SK-N-SH treated with all-trans-retinoic acid at 6 μM for 48 hours (cell line): Measurements from ENCODE around the gene SMR3A.

Experiments
- ATAC-seq: fragments of 200-7000 bp; cut with Tn5 transposase; 3 replicates; pipeline ENCODE4 v1.9.1; 2020; ENCODE audit warnings: mild to moderate bottlenecking, moderate library complexity
- ARNTL ChIP-seq: fragments of 450-650 bp; formaldehyde crosslinking; IDR thresholded peaks from 2 replicates; pipeline ENCODE4 v1.5.0; 2020; ENCODE audit warnings: low read depth, mild to moderate bottlenecking, moderate library complexity, borderline replicate concordance
- BACH2 ChIP-seq: fragments of 250-450 bp; sonication (Bioruptor Pico); IDR thresholded peaks from 2 replicates; pipeline ENCODE4 v1.9.0; 2021; ENCODE audit warnings: mild to moderate bottlenecking, borderline replicate concordance
- CREB5 ChIP-seq: fragments of 250-450 bp; sonication (Bioruptor Pico); IDR thresholded peaks from 2 replicates; pipeline ENCODE4 v1.5.1; 2020; ENCODE audit warnings: low read depth, mild to moderate bottlenecking, moderate library complexity
- CSDC2 ChIP-seq: fragments of 250-450 bp; sonication (Bioruptor Pico); IDR thresholded peaks from 2 replicates; pipeline ENCODE4 v1.5.0; 2020; ENCODE audit warnings: mild to moderate bottlenecking, moderate library complexity
- CSRNP3 ChIP-seq: fragments of 250-450 bp; sonication (Bioruptor Pico); IDR thresholded peaks from 2 replicates; pipeline ENCODE4 v1.5.1; 2021; ENCODE audit warnings: mild to moderate bottlenecking, moderate library complexity
- ESRRG ChIP-seq: fragments of 250-450 bp; sonication (Bioruptor Pico); IDR thresholded peaks from 2 replicates; pipeline ENCODE4 v1.6.1; 2021; ENCODE audit warnings: mild to moderate bottlenecking
- ISL1 ChIP-seq: fragments of 250-450 bp; sonication (Bioruptor Pico); IDR thresholded peaks from 2 replicates; pipeline ENCODE4 v2.1.2; 2022; ENCODE audit warnings: mild to moderate bottlenecking, moderate library complexity
- OSR1 ChIP-seq: fragments of 250-450 bp; sonication (Bioruptor Pico); IDR thresholded peaks from 2 replicates; pipeline ENCODE4 v1.8.0; 2022; ENCODE audit warnings: moderate library complexity, mild to moderate bottlenecking, inconsistent platforms
- PATZ1 ChIP-seq: fragments of 250-450 bp; sonication (Bioruptor Pico); IDR thresholded peaks from 2 replicates; pipeline ENCODE4 v1.8.0; 2020; ENCODE audit warnings: mild to moderate bottlenecking, moderate library complexity, borderline replicate concordance
- POU6F1 ChIP-seq: fragments of 250-450 bp; sonication (Bioruptor Pico); IDR thresholded peaks from 2 replicates; pipeline ENCODE4 v1.8.0; 2021; ENCODE audit warnings: low read depth, mild to moderate bottlenecking, moderate library complexity, borderline replicate concordance
- PPARA ChIP-seq: fragments of 250-450 bp; sonication (Bioruptor Pico); IDR thresholded peaks from 2 replicates; pipeline ENCODE4 v1.5.0; 2020; ENCODE audit warnings: mild to moderate bottlenecking, borderline replicate concordance
- RARB ChIP-seq: fragments of 250-450 bp; sonication (Bioruptor Pico); IDR thresholded peaks from 2 replicates; pipeline ENCODE4 v1.8.0; 2021; ENCODE audit warnings: mild to moderate bottlenecking, moderate library complexity
- SNAI2 ChIP-seq: fragments of 250-450 bp; sonication (Bioruptor Pico); IDR thresholded peaks from 2 replicates; pipeline ENCODE4 v1.5.0; 2020; ENCODE audit warnings: mild to moderate bottlenecking, moderate library complexity
- TOX ChIP-seq: fragments of 250-450 bp; sonication (Bioruptor Pico); IDR thresholded peaks from 2 replicates; pipeline ENCODE4 v1.8.0; 2021; ENCODE audit warnings: mild to moderate bottlenecking, moderate library complexity, borderline replicate concordance
- TSHZ2 ChIP-seq: fragments of 250-450 bp; sonication (Bioruptor Pico); IDR thresholded peaks from 2 replicates; pipeline ENCODE4 v1.5.0; 2020; ENCODE audit warnings: mild to moderate bottlenecking, moderate library complexity
- ZC3H10 ChIP-seq: fragments of 250-450 bp; sonication (Bioruptor Pico); IDR thresholded peaks from 2 replicates; pipeline ENCODE4 v1.5.1; 2021; ENCODE audit warnings: mild to moderate bottlenecking, moderate library complexity
- ZFP3 ChIP-seq: fragments of 250-450 bp; sonication (Bioruptor Pico); IDR thresholded peaks from 2 replicates; pipeline ENCODE4 v1.5.0; 2020; ENCODE audit warnings: mild to moderate bottlenecking, moderate library complexity
- ZFP30 ChIP-seq: fragments of 450-650 bp; formaldehyde crosslinking; IDR thresholded peaks from 2 replicates; pipeline ENCODE4 v1.5.0; 2022; ENCODE audit warnings: mild to moderate bottlenecking, moderate library complexity
- ZNF565 ChIP-seq: fragments of 450-650 bp; formaldehyde crosslinking; conservative IDR thresholded peaks from 2 replicates; pipeline ENCODE4 v1.5.0; 2020; ENCODE audit warnings: low read depth, mild to moderate bottlenecking, moderate library complexity
- ZNF70 ChIP-seq: fragments of 450-650 bp; formaldehyde crosslinking; IDR thresholded peaks from 2 replicates; pipeline ENCODE4 v1.5.0; 2020; ENCODE audit warnings: mild to moderate bottlenecking, moderate library complexity
- ZNF8 ChIP-seq: fragments of 450-650 bp; formaldehyde crosslinking; IDR thresholded peaks from 2 replicates; pipeline ENCODE4 v1.5.0; 2020; ENCODE audit warnings: mild to moderate bottlenecking, moderate library complexity

The SMR3A gene

GRCh38 chr4:70399319-70399718 lies 38.8 kb downstream of the SMR3A start:
- TF ChIP-seq TOX (CRISPR knock-in tag) (no peak), ZC3H10 (no peak), TSHZ2 (no peak), ZNF8 (no peak), ISL1 (CRISPR knock-in tag) (no peak), OSR1 (CRISPR knock-in tag) (no peak), PPARA (CRISPR knock-in tag) (no peak), RARB (CRISPR knock-in tag) (no peak), ZFP30 (CRISPR knock-in tag) (no peak), SNAI2 (CRISPR knock-in tag) (no peak), BACH2 (CRISPR knock-in tag) (no peak), ZFP3 (CRISPR knock-in tag) (no peak), PATZ1 (CRISPR knock-in tag) (no peak), ESRRG (no peak), ZNF70 (CRISPR knock-in tag) (no peak), ARNTL (no peak)
- no peak for ATAC-seq

- ATAC-seq = no peak
- no peak for TF ChIP-seq POU6F1 (CRISPR knock-in tag)
- no peak for TF ChIP-seq TSHZ2
- TF ChIP-seq TOX (CRISPR knock-in tag) = no peak
- TF ChIP-seq ZNF565 = no peak
- no peak for TF ChIP-seq ARNTL
- TF ChIP-seq ZNF8 = no peak
- TF ChIP-seq PPARA (CRISPR knock-in tag) = no peak
- TF ChIP-seq CSDC2 (CRISPR knock-in tag) = no peak
- TF ChIP-seq BACH2 (CRISPR knock-in tag) = no peak
Measured at GRCh38 chr4:70402762-70403161, 42.2 kb downstream of the SMR3A start.

- no peak for ATAC-seq
- TF ChIP-seq ZFP3 (CRISPR knock-in tag) = no peak
- no peak for TF ChIP-seq CSDC2 (CRISPR knock-in tag)
- TF ChIP-seq BACH2 (CRISPR knock-in tag) = no peak
- TF ChIP-seq OSR1 (CRISPR knock-in tag) = no peak
- no peak for TF ChIP-seq ZC3H10
- TF ChIP-seq ZFP30 (CRISPR knock-in tag) = no peak
- TF ChIP-seq CREB5 = no peak
- no peak for TF ChIP-seq TOX (CRISPR knock-in tag)
- no peak for TF ChIP-seq PATZ1 (CRISPR knock-in tag)
- TF ChIP-seq PPARA (CRISPR knock-in tag) = no peak
- TF ChIP-seq CSRNP3 (CRISPR knock-in tag) = no peak
- TF ChIP-seq ZNF8 = no peak
- no peak for TF ChIP-seq ZNF70 (CRISPR knock-in tag)
Measured at GRCh38 chr4:70405765-70406164, 45.2 kb downstream of the SMR3A start.
